GM12878 (cell line): ENCODE data around the gene SAMHD1. TPM values are rescaled to one million over a fixed set of nuclear protein-coding genes. Genes with fewer than 3 reads are reported as not detected.

ENCODE experiments used
- ATAC-seq: fragments of 200-7000 bp; cut with Tn5 transposase; 3 replicates; pipeline ENCODE4 v1.9.1; 2020; ENCODE audit warnings: mild to moderate bottlenecking, moderate library complexity
- BruUV-seq: library from RNA; stranded (reverse); fragments of 400-500 nt; replicated peaks from 2 replicates; lab custom pipeline; 2021; lab: Mats Ljungman, UMichigan
- CTCF ChIA-PET: fragments of 300-600 bp; sonication (Branson Sonifier 250); formaldehyde crosslinking; extraction: SDS; loops from one replicate; lab custom pipeline; 2021; ENCODE audit warnings: inconsistent platforms; lab: Yijun Ruan, JAX
- POLR2A ChIA-PET: fragments of 350-600 bp; formaldehyde crosslinking; extraction: SDS; loops from one replicate; lab custom pipeline; 2021; ENCODE audit warnings: inconsistent platforms; lab: Charles Lee
- RAD21 ChIA-PET: fragments of 300-600 bp; sonication (Branson Sonifier 250); formaldehyde crosslinking; loops from one replicate; lab custom pipeline; 2023; ENCODE audit warnings: antibody characterized with exemption; ENCODE audit not compliant: unreplicated experiment; lab: Charles Lee
- SMC1A ChIA-PET: fragments of 300-600 bp; sonication (Branson Sonifier 250); formaldehyde crosslinking; loops from one replicate; lab custom pipeline; 2023; ENCODE audit not compliant: unreplicated experiment, uncharacterized antibody; lab: Charles Lee
- DNase-seq: peaks from one replicate; pipeline ENCODE4 v3.0.0-alpha.2; 2011; ENCODE audit warnings: low read depth, low spot score
- FAIRE-seq: peaks from 3 replicates; lab custom pipeline; 2011; peaks lifted over from hg19 to GRCh38; lab: Jason Lieb, UNC
- H2AFZ ChIP-seq: 2 replicates; pipeline ENCODE4 v1.6.0; 2011; ENCODE audit warnings: low read depth, low read length, control low read depth; ENCODE audit not compliant: control insufficient read depth
- H3K27ac ChIP-seq: 2 replicates; pipeline ENCODE4 v1.5.1; 2011; ENCODE audit warnings: control low read depth; ENCODE audit not compliant: control insufficient read depth, insufficient read depth
- H3K27me3 ChIP-seq, 2 experiments: replicated peaks in 1 of 2; 2 replicates each; pipeline versions ENCODE4 v1.6.0 to v1.6.1; 2011; ENCODE audit warnings: low read length in 1 of 2; ENCODE audit not compliant: control insufficient read depth in 2 of 2, insufficient read depth in 2 of 2
- H3K36me3 ChIP-seq, 2 experiments: 2 replicates each; pipeline ENCODE4 v1.5.1; 2011; ENCODE audit warnings: low read length in 1 of 2; ENCODE audit not compliant: control insufficient read depth in 2 of 2, insufficient read depth in 2 of 2
- H3K4me1 ChIP-seq: 2 replicates; pipeline ENCODE4 v1.6.1; 2011; ENCODE audit warnings: mild to moderate bottlenecking, low read length, moderate library complexity, mixed read lengths; ENCODE audit not compliant: control insufficient read depth, insufficient read depth
- H3K4me2 ChIP-seq: 2 replicates; pipeline ENCODE4 v1.6.0; 2011; ENCODE audit warnings: control low read depth; ENCODE audit not compliant: control insufficient read depth, insufficient read depth
- H3K4me3 ChIP-seq: fragments of 200-600 bp; sonication (generic); 2 replicates; pipeline ENCODE4 v1.5.1; 2016
- H3K79me2 ChIP-seq: 2 replicates; pipeline ENCODE4 v1.6.0; 2011; ENCODE audit warnings: low read length; ENCODE audit not compliant: control insufficient read depth, insufficient read depth
- H3K9ac ChIP-seq: 2 replicates; pipeline ENCODE4 v1.8.0; 2011; ENCODE audit warnings: low read length, control low read depth, mixed read lengths; ENCODE audit not compliant: control insufficient read depth, insufficient read depth
- H3K9me3 ChIP-seq: replicated peaks from 3 replicates; pipeline ENCODE4 v1.5.1; 2011; ENCODE audit warnings: mild to moderate bottlenecking, low read length; ENCODE audit not compliant: control insufficient read depth, insufficient read depth
- H4K20me1 ChIP-seq: 2 replicates; pipeline ENCODE4 v1.6.0; 2011; ENCODE audit not compliant: control insufficient read depth, insufficient read depth
- ATF3 ChIP-seq: IDR thresholded peaks from 2 replicates; pipeline ENCODE4 v1.6.1; 2011; ENCODE audit warnings: low read depth, mild to moderate bottlenecking, low read length, moderate library complexity, borderline replicate concordance; ENCODE audit errors: extremely low read depth
- DPF2 ChIP-seq: fragments of 450-650 bp; IDR thresholded peaks from 2 replicates; pipeline ENCODE4 v1.6.1; 2017; ENCODE audit warnings: mild to moderate bottlenecking
- EGR1 ChIP-seq, 2 experiments: IDR thresholded peaks; 1 replicate in 1 of 2; 2 replicates in 1 of 2; pipeline ENCODE4 v1.6.1; 2011 to 2012; ENCODE audit warnings: low read depth in 2 of 2, low read length in 2 of 2, borderline replicate concordance in 1 of 2, mild to moderate bottlenecking in 1 of 2, moderate library complexity in 1 of 2
- ESRRA ChIP-seq: IDR thresholded peaks from 2 replicates; pipeline ENCODE4 v1.6.1; 2012; ENCODE audit warnings: mild to moderate bottlenecking, low read length, improper control_type of control experiment
- HSF1 ChIP-seq: fragments of 150-350 bp; IDR thresholded peaks from 2 replicates; pipeline ENCODE4 v1.6.1; 2014; ENCODE audit warnings: mild to moderate bottlenecking, low read depth, low read length
- IKZF2 ChIP-seq, 2 experiments: fragments of 450-650 bp; IDR thresholded peaks; 2 replicates each; pipeline ENCODE4 v1.6.1; 2017; ENCODE audit warnings: mild to moderate bottlenecking in 2 of 2, moderate library complexity in 2 of 2
- KLF5 ChIP-seq: fragments of 450-650 bp; IDR thresholded peaks from 2 replicates; pipeline ENCODE4 v1.6.1; 2014; ENCODE audit warnings: mild to moderate bottlenecking; ENCODE audit not compliant: partially characterized antibody
- SMARCA5 ChIP-seq: fragments of 450-650 bp; IDR thresholded peaks from 2 replicates; pipeline ENCODE4 v1.6.1; 2017; ENCODE audit warnings: mild to moderate bottlenecking
- SMC3 ChIP-seq: IDR thresholded peaks from 2 replicates; pipeline ENCODE4 v1.6.1; 2011; ENCODE audit warnings: low read length, improper control_type of control experiment, borderline replicate concordance
- SP1 ChIP-seq: IDR thresholded peaks from one replicate; pipeline ENCODE4 v1.6.1; 2011; ENCODE audit warnings: low read depth, low read length
- SPI1 ChIP-seq: IDR thresholded peaks from 2 replicates; pipeline ENCODE4 v1.6.1; 2011; ENCODE audit warnings: low read depth, mild to moderate bottlenecking, low read length, moderate library complexity, borderline replicate concordance; ENCODE audit not compliant: insufficient read depth
- TAF1 ChIP-seq: IDR thresholded peaks from 2 replicates; pipeline ENCODE4 v1.6.1; 2011; ENCODE audit warnings: mild to moderate bottlenecking, low read depth, low read length, borderline replicate concordance
- TARDBP ChIP-seq: IDR thresholded peaks from 2 replicates; pipeline ENCODE4 v1.6.1; 2016; ENCODE audit warnings: borderline replicate concordance
- TCF7 ChIP-seq: IDR thresholded peaks from 2 replicates; pipeline ENCODE4 v1.6.1; 2014; ENCODE audit warnings: antibody characterized with exemption, borderline replicate concordance
- USF1 ChIP-seq: IDR thresholded peaks from 2 replicates; pipeline ENCODE4 v1.6.1; 2011; ENCODE audit warnings: borderline replicate concordance, low read depth, mild to moderate bottlenecking, moderate library complexity, mixed read lengths, low read length; ENCODE audit not compliant: insufficient read depth; ENCODE audit errors: extremely low read length
- ZBED1 ChIP-seq: IDR thresholded peaks from 2 replicates; pipeline ENCODE4 v1.6.1; 2016; ENCODE audit warnings: borderline replicate concordance
- ZNF207 ChIP-seq: fragments of 450-650 bp; IDR thresholded peaks from 2 replicates; pipeline ENCODE4 v1.6.1; 2014; ENCODE audit warnings: antibody characterized with exemption, mild to moderate bottlenecking, borderline replicate concordance
- ZNF24 ChIP-seq: fragments of 450-650 bp; IDR thresholded peaks from 2 replicates; pipeline ENCODE4 v1.6.1; 2017; ENCODE audit warnings: antibody characterized with exemption, mild to moderate bottlenecking
- ZSCAN29 ChIP-seq: fragments of 450-650 bp; IDR thresholded peaks from 2 replicates; pipeline ENCODE4 v1.6.1; 2017; ENCODE audit warnings: mild to moderate bottlenecking, moderate library complexity
- WGBS: methylation state at CpG from one replicate; pipeline ENCODE4 v1.1.6; 2016; ENCODE audit warnings: low lambda C conversion rate; ENCODE audit not compliant: insufficient replicate concordance, insufficient coverage; ENCODE audit errors: missing lambda C conversion rate; 5-methylcytosine and 5-hydroxymethylcytosine counted together
- in situ Hi-C: fragments of 300-500 bp; cut with MboI; formaldehyde crosslinking; loops from 9 replicates; pipeline ENCODE4 v1.14.3; 2018; ENCODE audit warnings: mixed read lengths
- intact Hi-C: fragments of 100-400 bp; cut with micrococcal nuclease; formaldehyde crosslinking; loops from one replicate; pipeline ENCODE4 v1.14.2; 2022; ENCODE audit not compliant: unreplicated experiment
- polyA plus RNA-seq, 11 experiments: library from polyadenylated mRNA; depleted of rRNA in 4 of 11; unstranded in 6 of 11; stranded (reverse) in 5 of 11; fragments of >200 nt; fragmentation: Nextera tagmentation in 4 of 11; fragmentation: Illumina TruSeq in 1 of 11; extraction: Ambion mirVana in 4 of 11; extraction: Trizol in 1 of 11; gene quantifications; 1 replicate in 1 of 11; 2 replicates in 10 of 11; pipeline versions ENCODE4 v1.2.1 to v1.2.3, GENCODE V29; 2011 to 2016; ENCODE audit warnings: inconsistent platforms in 2 of 11, missing spikeins in 2 of 11, low read depth in 1 of 11
- total RNA-seq, 4 experiments: library from RNA; depleted of rRNA in 3 of 4; stranded (reverse); fragments of >200 nt in 3 of 4; fragmentation: Illumina TruSeq in 1 of 4; extraction: Trizol in 1 of 4; gene quantifications; 2 replicates each; pipeline versions ENCODE4 v1.2.1 to v1.2.3, GENCODE V29; 2013 to 2021

Gene SAMHD1
- total and polyA plus RNA-seq, 10 of the 15 experiments (the other 5 are each of a cell fraction or from before 2014, with no cell fraction given): 20.5 to 47.9 (median 38.8) TPM

- SMC1A ChIA-PET: interaction anchor here (1.3 to 7.7 kb wide), 4 partner anchors 9 to 38 kb away, joined by 4 to 105 read pairs (median 32); partner anchors contain the start of gene TLDC2
- intact Hi-C loops (loop anchor here (10.0 kb wide), 1 partner anchor 381 kb away; no protein-coding TSS in a partner anchor), in situ Hi-C loops (no loop called here)
- Histone ChIP-seq H3K9me3 (no peaks in the 10 kb centered on the region), H2AFZ (peak overlapping the region; percentile 37; the same call in 1 of the 2 replicates), H3K9ac (peak overlapping the region; percentile 69), H3K79me2 (peaks cover 10% of the 10 kb centered on the region), H3K27me3 (no peaks in the 10 kb centered on the region), H4K20me1 (no peaks in the 10 kb centered on the region), H3K36me3 (no peaks in the 10 kb centered on the region; a peak in 1 of 4 replicates), H3K4me2 (peak overlapping the region; percentile 46), H3K27ac (peak overlapping the region; percentile 95), H3K4me3 (peak overlapping the region; percentile 30; the same call in 1 of the 2 replicates), H3K4me1 (peaks cover 75% of the 10 kb centered on the region)
- FAIRE-seq (no peak), DNase-seq (no peak), ATAC-seq (peak; percentile 11)
- CTCF ChIA-PET: interaction anchor here (0.9 to 25.3 kb wide), 10 partner anchors 7 to 41 kb away, joined by 3 to 349 read pairs (median 8); a partner anchor contains a TSS
- POLR2A ChIA-PET: interaction anchor here (0.7 to 7.5 kb wide), 11 partner anchors 10 to 250 kb away, joined by 3 to 72 read pairs (median 6); a partner anchor contains a TSS
- BruUV-seq: no TSS peak
- RAD21 ChIA-PET: interaction anchor here (0.6 to 6.0 kb wide), 11 partner anchors 9 to 1212 kb away, joined by 3 to 48 read pairs (median 8); a partner anchor contains a TSS
- WGBS: 18% methylated on average over 10 of the region's 10 CpGs
- TF ChIP-seq HSF1 (no peak), SMARCA5 (no peak), SPI1 (no peak), SMC3 (no peak), SP1 (no peak), TCF7 (no peak), IKZF2 (IDR thresholded peaks at IDR 0.05) (no peak), TAF1 (no peak), USF1 (peak; percentile 43), ATF3 (no peak), KLF5 (no peak), ZBED1 (no peak), ESRRA (no peak), ZNF207 (no peak), EGR1 (IDR thresholded peaks at IDR 0.05; ENCODE audit: borderline replicate concordance in 1 of 2, low read depth in 2 of 2, low read length in 2 of 2) (peak in 1 of 2 experiments; percentile 70; a peak in 1 of 3 replicates), ZNF24 (peak; percentile 97), ZSCAN29 (no peak), TARDBP (no peak), DPF2 (peak; percentile 33; the same call in 1 of the 2 replicates)
Measured at GRCh38 chr20:36845288-36845971, 106.1 kb downstream of the SAMHD1 start.
